Effector CD4-positive, alpha-beta T cell (primary cell): ENCODE measurements around the gene SNRNP35.
"Not testable (repeated sequence)": the region's sequence is repeated elsewhere in the genome, so short reads cannot be mapped to it uniquely, and the experiment has no call there.

Experiments used
- DNase-seq: peaks from one replicate; pipeline ENCODE4 v3.0.0-alpha.2; 2020

SNRNP35 gene

DNA sequence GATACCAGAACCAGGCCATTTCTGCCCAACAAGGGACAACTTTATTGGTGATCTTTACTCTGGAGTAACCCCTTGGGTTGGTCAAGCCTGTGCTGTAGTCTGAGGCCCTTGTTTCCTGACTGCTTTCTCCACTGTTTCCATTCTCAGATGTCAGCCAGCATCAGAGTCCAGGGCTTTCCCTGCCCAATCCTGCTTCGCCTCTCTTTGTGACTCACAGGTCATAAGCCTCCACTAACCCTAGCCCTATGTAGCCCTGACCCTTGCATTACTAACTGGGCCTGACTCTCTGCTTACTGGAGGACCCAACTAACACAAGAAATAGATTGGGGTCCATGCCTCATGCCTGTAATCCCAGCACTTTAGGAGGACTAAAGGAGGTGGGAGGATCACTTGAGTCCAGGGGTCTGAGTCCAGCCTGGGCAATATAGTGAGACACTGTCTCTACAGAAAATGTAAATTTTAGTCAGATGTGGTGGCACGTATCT lies 8.6 kb upstream of the SNRNP35 start:
- DNase-seq = no peak

- DNase-seq = no peak
Observed at GRCh38 chr12:123449856-123450255, 8.1 kb upstream of the SNRNP35 start.

GRCh38 chr12:123450636-123451035 lies 7.3 kb upstream of the SNRNP35 start:
- DNase-seq = no peak

GRCh38 chr12:123452276-123452550 lies 5.7 kb upstream of the SNRNP35 start:
- DNase-seq = not testable (repeated sequence)

- DNase-seq = no peak
Observed at GRCh38 chr12:123453165-123453564, 4.8 kb upstream of the SNRNP35 start.

DNA sequence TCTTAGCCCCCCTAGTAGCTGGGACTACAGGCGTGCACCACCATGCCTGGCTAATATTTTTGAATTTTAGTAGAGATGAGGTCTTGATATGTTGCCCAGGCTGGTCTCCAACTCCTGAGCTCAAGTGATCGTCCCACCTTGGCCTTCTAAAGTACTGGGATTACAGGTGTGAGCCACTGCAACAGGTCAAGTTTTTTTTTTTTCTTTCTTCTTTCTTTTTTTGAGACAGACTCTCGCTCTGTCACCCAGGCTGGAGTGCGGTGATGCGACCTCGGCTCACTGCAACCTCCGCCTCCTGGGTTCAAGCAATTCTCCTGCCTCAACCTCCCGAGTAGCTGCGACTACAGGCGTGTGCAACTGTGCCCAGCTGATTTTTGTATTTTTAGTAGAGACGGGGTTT lies 5.2 kb downstream of the SNRNP35 start:
- DNase-seq = not testable (repeated sequence)

- DNase-seq = no peak
Observed at GRCh38 chr12:123465084-123465483, 7.1 kb downstream of the SNRNP35 start.

- DNase-seq = no peak
Observed at GRCh38 chr12:123468786-123469185, 10.8 kb downstream of the SNRNP35 start.

GRCh38 chr12:123469978-123470377 lies 12.0 kb downstream of the SNRNP35 start:
- no peak for DNase-seq

- DNase-seq = no peak
Observed at GRCh38 chr12:123471374-123472068, 13.6 kb downstream of the SNRNP35 start.

- DNase-seq = no peak
Observed at GRCh38 chr12:123472438-123472849, 14.5 kb downstream of the SNRNP35 start.

- DNase-seq = peak; percentile 7
Observed at GRCh38 chr12:123474485-123475245, 16.7 kb downstream of the SNRNP35 start.

GRCh38 chr12:123475246-123475703 lies 17.3 kb downstream of the SNRNP35 start:
- DNase-seq = no peak

DNA sequence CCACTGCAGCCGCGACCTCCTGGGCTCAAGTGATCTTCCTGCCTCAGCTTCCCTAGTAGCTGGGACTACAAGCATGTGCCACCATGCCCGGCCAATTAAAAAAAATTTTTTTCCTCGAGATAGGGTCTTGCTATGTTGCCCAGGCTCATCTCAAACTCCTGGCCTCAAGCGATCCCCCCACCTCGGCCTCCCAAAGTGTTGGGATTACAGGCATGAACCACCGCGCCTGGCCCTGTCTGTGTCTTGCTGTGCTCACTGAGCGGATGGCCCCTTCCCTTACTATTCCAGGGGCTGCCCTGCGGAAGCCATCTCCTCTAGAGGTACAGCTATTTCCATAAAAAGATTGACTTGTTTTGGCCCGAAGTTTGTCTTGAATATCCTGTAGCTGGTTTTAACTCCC lies 20.1 kb downstream of the SNRNP35 start:
- no peak for DNase-seq

DNA sequence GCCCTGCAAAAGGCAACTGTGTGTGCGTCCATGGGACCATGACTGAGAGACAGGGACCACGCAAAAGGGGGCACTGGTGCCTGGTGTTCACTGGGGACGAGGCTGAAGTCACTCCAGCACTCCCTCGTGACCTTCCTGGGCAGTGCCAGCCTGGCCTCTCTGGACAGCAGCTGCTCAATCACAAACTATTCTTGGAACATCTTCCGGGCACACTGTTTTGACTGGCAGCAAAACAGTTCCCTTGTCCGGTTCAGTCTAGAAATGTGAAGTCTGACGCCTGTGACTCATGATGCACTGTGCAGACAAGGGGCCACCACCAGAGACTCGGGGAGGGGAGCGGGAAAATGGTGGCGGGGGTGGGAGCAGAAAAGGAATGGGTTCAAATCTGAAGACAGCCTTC lies 20.8 kb downstream of the SNRNP35 start:
- DNase-seq = no peak

GRCh38 chr12:123479442-123480180 lies 21.7 kb downstream of the SNRNP35 start:
- no peak for DNase-seq

- not testable (repeated sequence) for DNase-seq
Observed at GRCh38 chr12:123481251-123481650, 23.3 kb downstream of the SNRNP35 start.

- no peak for DNase-seq
Observed at GRCh38 chr12:123482876-123483275, 24.9 kb downstream of the SNRNP35 start.

- DNase-seq = no peak
Observed at GRCh38 chr12:123483602-123484248, 25.8 kb downstream of the SNRNP35 start.

- DNase-seq = no peak
Observed at GRCh38 chr12:123485756-123486155, 27.8 kb downstream of the SNRNP35 start.

DNA sequence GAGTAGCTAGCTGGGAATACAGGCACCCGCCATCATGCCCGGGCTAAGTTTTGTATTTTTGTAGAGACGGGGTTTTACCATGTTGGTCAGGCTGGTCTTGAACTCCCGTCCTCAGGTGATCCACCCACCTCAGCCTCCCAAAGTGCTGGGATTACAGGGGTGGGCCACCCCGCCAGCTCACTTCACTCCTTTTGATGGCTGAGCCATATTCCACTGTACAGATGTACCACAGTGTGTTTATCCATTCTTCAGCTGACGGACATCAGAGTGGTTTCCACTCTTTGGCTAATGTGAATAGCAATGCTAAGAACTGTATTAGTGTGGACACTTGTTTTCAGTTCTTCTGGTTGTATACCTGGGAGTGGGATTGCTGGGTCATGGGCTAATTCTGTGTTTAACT lies 29.5 kb downstream of the SNRNP35 start:
- DNase-seq = no peak

DNA sequence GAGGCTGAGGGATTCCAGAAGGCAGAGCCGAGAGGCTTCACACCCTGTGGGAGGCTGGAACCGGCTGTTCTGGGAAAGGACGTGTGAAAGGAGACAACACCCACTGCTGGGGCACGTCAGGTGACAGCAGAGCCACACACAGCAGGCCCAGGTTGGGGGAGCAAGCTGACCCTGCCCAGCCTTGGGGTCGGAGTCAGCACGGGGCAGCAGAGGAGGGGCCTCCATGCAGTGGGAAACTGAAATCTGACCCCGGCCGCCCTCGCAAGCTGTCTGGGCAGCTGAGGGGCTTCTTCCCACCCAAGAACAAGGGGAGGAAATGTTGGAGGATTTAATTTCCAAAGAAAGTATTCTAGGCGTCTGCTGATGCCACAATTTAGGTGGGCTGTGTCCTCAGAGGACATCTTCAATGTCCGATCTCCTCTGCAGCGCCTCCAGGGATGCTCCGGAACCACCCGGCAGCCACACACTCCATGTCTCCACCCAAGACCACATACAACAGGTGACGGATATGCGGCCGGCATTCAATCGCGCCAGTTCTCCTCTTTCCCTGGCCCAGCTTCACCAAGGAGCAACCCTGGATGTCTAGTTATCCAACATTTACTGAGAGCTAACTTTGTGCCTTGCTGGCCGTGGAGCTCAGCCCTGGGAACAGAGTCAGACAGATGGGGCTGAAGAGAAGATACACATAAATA lies 30.7 kb downstream of the SNRNP35 start:
- no peak for DNase-seq
